ENCODE results near the gene AUTS2. TPM values are rescaled to one million over a fixed set of nuclear protein-coding genes. Genes with fewer than 3 reads are reported as not detected.

Gene AUTS2
- polyA plus RNA-seq, 1 experiment = 0.54 TPM

- no peak overlapping the region for H3K4me3 ChIP-seq (ENCODE audit: low read depth, low read length)
- TF ChIP-seq CTCF (IDR thresholded peaks at IDR 0.05; ENCODE audit: insufficient read depth, low read depth, low read length) = no peak
- DNase-seq (ENCODE audit: low read depth) = no peak
- no peaks in the 10 kb centered on the region for H3K27me3 ChIP-seq (ENCODE audit: control insufficient read depth, insufficient read depth, low read length)
- ChIA-PET POLR2A (no interaction called here), CTCF (interaction anchor here (1.1 kb wide), 1 partner anchor 219 kb away, joined by 3 read pairs; no protein-coding TSS in a partner anchor)
- no peaks in the 10 kb centered on the region for H3K36me3 ChIP-seq (ENCODE audit: control insufficient read depth, insufficient read depth, low read length)
These were observed 881.1 kb downstream of the AUTS2 start for GRCh38 chr7:70479153-70480021.

GRCh38 chr7:70480927-70481569 lies 882.8 kb downstream of the AUTS2 start:
- Histone ChIP-seq H3K4me3 (ENCODE audit: low read depth, low read length) (no peak overlapping the region), H3K36me3 (ENCODE audit: control insufficient read depth, insufficient read depth, low read length) (no peaks in the 10 kb centered on the region), H3K27me3 (ENCODE audit: control insufficient read depth, insufficient read depth, low read length) (no peaks in the 10 kb centered on the region)
- CTCF ChIA-PET = interaction anchor here (0.6 kb wide), 1 partner anchor 226 kb away, joined by 6 read pairs; no protein-coding TSS in a partner anchor
- no peak for TF ChIP-seq CTCF (IDR thresholded peaks at IDR 0.05; ENCODE audit: insufficient read depth, low read depth, low read length)
- DNase-seq (ENCODE audit: low read depth) = no peak
- POLR2A ChIA-PET = no interaction called here

GRCh38 chr7:70481570-70482123 lies 883.4 kb downstream of the AUTS2 start:
- CTCF ChIA-PET = no interaction called here
- no peaks in the 10 kb centered on the region for H3K36me3 ChIP-seq (ENCODE audit: control insufficient read depth, insufficient read depth, low read length)
- POLR2A ChIA-PET = no interaction called here
- TF ChIP-seq CTCF (IDR thresholded peaks at IDR 0.05; ENCODE audit: insufficient read depth, low read depth, low read length) = no peak
- no peak for DNase-seq (ENCODE audit: low read depth)
- H3K4me3 ChIP-seq (ENCODE audit: low read depth, low read length) = no peak overlapping the region
- H3K27me3 ChIP-seq (ENCODE audit: control insufficient read depth, insufficient read depth, low read length) = no peaks in the 10 kb centered on the region

- Histone ChIP-seq H3K27me3 (ENCODE audit: control insufficient read depth, insufficient read depth, low read length) (no peaks in the 10 kb centered on the region), H3K36me3 (ENCODE audit: control insufficient read depth, insufficient read depth, low read length) (no peaks in the 10 kb centered on the region), H3K4me3 (ENCODE audit: low read depth, low read length) (no peak overlapping the region)
- CTCF ChIA-PET = interaction anchor here (1.1 kb wide), 1 partner anchor 26 kb away, joined by 5 read pairs; no protein-coding TSS in a partner anchor
- no peak for TF ChIP-seq CTCF (IDR thresholded peaks at IDR 0.05; ENCODE audit: insufficient read depth, low read depth, low read length)
- DNase-seq (ENCODE audit: low read depth) = no peak
- POLR2A ChIA-PET = no interaction called here
These were observed 886.0 kb downstream of the AUTS2 start for GRCh38 chr7:70484255-70484654.

GRCh38 chr7:70486977-70487376 lies 888.7 kb downstream of the AUTS2 start:
- ChIA-PET CTCF (interaction anchor here (0.6 kb wide), 1 partner anchor 342 kb away, joined by 3 read pairs; no protein-coding TSS in a partner anchor), POLR2A (no interaction called here)
- no peak for TF ChIP-seq CTCF (IDR thresholded peaks at IDR 0.05; ENCODE audit: insufficient read depth, low read depth, low read length)
- no peaks in the 10 kb centered on the region for H3K36me3 ChIP-seq (ENCODE audit: control insufficient read depth, insufficient read depth, low read length)
- no peak overlapping the region for H3K4me3 ChIP-seq (ENCODE audit: low read depth, low read length)
- H3K27me3 ChIP-seq (ENCODE audit: control insufficient read depth, insufficient read depth, low read length) = no peaks in the 10 kb centered on the region
- no peak for DNase-seq (ENCODE audit: low read depth)

Data from BJ (cell line).